HG02970 (cell line): Measurements from ENCODE around the gene CADM1.
"Not testable (repeated sequence)": the region's sequence is repeated elsewhere in the genome, so short reads cannot be mapped to it uniquely, and the experiment has no call there.

Experiments used
- ATAC-seq: cut with Tn5 transposase; IDR thresholded peaks from one replicate; pipeline ENCODE4 v1.9.1; 2021; ENCODE audit warnings: mild to moderate bottlenecking, moderate library complexity, moderate number of reproducible peaks; ENCODE audit not compliant: unreplicated experiment, low FRiP score

Gene CADM1

DNA sequence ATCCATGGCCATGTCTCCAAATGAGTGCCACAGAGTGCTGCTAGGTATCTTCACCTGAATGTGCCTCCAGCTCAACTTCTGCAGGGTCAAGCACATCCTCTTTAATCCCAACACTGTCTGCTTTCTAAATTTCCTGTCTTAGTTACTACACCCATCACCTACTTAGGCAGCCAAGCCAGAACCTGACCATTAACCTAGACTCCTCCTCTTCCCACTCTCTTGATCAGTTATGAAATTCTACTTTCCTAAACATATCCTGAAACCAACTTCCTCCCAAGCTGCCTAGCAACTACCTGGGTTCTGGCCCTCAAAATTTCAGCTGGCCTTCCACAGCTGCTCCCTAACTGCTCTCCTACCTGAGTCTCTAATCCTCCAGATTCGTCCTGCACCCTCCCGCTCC is 22.7 kb downstream of the CADM1 start:
- no peak for ATAC-seq

DNA sequence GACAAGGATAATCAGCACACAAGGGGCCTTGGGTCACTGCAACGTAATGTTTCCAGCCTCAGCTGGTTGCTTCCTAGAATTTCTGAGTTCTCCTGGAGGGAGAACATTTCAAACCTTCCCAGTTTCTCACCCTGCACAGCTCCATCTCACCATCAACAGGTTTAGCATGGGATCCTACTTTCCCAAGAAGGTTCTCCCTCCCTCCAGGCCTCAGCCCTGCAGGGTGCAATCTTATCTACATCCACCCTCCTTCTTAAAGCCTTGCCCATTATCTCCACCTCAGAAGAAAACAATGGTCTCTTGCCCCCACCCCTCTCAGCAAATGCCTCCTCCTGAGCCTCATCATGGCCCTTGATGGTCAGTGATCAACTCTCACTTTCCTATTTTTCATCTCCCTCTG is 23.6 kb downstream of the CADM1 start:
- ATAC-seq: no peak

DNA sequence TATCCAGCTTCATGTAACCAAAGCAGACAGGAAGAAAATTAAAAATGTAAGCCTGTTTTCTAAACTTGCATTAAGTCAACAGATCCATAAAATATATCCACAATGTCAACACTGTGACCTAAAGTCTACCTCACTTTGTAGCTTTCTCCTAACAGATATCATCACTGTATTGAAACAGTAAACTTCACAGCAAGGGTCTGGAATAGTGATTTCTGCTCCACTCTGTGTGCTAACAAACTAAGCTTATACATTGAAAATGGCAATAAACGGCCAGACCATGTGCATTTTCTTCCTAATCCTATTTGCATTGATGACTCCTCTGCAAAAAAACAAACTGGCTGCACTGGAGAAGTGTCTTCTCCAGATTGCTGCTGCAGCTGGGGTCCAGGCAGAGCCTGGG is 26.8 kb downstream of the CADM1 start:
- no peak for ATAC-seq

DNA sequence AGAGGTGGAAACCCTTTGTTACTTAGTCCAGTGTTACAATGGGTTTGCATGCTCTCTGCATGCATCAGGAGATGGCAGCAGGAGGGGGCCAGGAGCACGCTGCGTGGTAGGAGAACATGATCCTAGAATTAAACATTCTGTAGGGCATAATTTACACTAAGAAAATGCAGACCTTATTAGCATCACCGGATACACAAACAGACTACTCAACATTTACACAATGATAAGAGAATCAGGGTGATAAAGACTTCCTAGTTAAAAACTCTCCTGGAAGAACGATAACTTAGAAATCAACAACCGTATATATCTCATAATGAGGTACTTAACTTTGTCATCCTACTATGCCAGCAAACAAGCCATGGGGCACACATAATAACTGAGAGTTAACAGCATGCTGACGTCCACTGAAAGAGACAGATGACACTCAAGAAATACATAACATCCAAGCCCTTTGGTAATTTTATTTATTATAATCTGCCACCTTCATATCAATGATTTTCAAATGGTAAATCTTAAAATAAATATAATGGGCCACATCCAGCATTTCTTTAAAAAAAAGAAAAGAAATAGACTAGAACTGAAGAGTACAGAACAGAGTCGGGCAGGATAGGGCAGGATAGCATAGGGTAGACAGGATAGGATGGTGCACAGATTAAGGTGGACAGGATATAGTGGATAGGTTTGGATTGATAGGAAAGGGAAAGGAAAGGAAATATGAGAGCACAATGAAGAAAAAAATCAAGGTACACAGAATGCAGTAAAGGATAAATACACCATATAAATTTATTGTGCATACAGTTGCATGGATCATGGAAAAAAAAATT is 27.5 kb downstream of the CADM1 start:
- ATAC-seq: no peak

DNA sequence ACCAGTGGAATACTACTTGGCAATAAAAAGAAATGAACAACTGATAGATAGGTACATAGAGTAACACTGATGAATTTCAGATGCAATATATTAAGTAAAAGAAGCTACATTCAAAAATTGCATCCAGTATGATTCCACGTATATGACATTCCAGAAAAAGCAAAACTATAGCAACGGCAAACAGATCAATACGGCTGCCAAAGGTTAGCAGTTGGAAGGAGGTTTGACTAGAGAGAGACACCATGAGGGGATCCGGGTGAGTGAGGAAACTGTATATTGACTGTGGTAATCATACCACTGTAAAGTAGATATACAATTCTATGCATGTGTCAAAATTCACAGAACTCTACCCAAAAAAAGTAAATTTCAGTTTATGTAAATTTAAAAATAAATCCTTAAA is 28.7 kb downstream of the CADM1 start:
- ATAC-seq: no peak

DNA sequence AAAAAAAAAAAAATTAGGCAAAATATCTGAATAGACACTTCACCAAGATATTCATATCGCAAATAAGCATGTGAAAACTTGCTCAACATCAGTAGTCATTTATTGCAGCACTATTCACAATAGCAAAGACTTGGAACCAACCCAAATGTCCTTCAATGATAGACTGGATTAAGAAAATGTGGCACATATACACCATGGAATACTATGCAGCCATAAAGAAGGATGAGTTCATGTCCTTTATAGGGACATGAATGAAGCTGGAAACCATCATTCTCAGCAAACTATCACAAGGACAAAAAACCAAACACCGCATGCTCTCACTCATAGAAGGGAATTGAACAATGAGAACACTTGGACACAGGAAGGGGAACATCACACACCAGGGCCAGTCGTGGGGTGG is 29.9 kb downstream of the CADM1 start:
- ATAC-seq: not testable (repeated sequence)

DNA sequence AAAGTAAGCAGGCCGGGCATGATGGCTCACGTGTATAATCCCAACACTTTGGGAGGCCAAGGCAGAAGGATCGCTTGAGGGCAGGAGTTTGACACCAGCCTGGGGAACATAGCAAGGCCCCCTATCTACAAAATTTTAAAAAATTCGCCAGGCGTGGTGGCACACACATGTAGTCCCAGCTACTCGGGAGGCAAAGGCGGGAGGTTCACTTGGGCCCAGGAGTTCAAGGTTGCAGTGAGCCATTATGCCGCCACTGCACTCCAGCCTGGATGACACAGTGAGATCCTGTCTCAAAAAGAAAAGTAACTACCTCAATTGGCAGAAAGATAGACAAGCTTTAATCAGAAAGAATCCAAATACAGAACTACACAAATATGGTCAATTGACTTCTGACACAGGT is 31.0 kb downstream of the CADM1 start:
- ATAC-seq: no peak

DNA sequence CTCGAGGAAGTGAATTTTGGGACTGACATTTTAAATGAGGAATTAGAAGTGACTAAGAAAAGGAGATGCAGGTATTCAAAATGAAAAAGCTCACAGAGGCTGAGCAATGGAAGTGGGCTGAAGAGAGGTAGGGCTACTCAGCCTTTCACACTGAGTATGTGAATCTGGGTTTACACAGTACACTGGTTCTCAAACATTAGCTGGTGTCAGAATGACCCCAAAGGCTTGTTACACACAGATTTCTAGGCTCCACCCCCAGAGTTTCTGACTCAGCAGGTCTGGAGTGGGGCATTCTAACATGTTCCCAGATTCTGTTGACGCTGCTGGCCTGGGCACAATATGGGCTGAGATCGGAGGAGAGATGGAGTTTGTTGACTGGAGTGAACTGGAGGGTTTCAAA is 32.8 kb downstream of the CADM1 start:
- ATAC-seq: no peak

DNA sequence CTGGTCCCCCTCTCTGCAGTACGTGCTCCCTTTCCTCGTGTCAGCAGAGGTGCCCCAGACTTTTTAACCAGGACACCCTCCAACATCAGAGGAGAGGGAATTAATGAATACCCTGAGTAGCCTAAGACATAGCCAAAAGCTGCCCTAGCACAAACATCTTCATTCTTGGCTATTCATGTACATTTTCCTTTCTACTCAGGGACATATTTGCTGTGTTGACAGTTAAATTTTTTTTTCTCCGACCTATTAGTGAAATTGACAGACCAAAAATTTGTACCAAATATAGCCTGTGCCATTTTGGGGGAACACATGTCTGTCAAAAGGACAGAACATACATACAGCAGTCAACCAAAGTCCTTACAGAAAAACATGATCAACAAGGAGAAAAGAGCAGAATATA is 33.3 kb downstream of the CADM1 start:
- no peak for ATAC-seq

DNA sequence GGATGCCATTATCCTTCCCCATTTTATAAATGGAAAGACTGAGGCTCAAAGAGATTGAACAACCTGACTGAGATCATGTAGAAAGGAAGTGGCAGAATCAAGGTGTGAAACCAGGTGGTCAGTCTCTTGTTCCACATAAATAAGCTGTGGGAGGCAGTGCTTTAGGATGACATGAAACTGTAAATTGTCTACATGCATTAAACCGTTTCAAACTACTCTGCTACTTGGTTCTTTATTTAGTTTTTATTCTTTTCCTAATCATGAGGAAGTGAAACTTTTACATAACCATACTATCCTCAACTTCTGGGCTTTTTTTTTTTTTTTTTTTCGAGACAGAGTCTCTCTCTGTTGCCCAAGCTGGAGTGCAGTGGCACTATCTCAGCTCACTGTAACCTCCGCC is 34.9 kb downstream of the CADM1 start:
- ATAC-seq: no peak

DNA sequence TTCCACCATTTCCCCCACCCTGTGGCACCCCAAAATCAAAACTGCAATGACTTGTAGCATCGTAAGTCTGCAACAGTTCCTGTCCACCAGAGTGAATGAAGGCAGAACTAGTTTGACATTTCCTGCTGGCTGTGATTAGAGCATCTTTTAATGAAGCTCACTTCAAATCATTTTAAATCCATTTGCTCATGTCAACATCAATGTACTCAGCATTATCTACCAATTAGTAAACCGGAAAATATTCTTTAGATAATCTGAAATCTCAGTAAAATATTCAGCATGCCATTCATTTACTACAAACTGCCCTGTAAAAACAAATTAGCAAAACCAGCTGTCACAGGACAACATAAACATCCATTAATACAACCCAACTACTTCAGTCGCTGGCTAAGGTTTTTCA is 38.1 kb downstream of the CADM1 start:
- no peak for ATAC-seq

DNA sequence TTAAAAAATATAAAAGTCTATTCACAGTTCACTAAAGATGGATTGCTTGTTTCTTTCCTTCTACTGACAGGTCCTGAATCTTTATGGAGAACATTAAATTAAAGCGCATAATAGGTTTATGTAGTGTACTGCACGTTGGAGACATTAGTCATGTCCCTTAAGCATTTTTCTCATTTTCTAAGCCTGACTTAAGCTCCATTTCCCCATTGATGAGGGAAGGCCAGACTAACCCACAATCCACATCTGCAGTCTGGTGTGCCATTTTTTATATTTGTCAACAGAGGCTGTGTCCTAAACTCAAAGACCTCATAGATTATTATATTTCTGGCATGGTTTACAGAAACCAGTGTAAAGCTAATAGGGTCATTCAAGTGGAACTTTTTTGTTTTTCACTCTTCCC is 39.9 kb downstream of the CADM1 start:
- ATAC-seq: no peak

DNA sequence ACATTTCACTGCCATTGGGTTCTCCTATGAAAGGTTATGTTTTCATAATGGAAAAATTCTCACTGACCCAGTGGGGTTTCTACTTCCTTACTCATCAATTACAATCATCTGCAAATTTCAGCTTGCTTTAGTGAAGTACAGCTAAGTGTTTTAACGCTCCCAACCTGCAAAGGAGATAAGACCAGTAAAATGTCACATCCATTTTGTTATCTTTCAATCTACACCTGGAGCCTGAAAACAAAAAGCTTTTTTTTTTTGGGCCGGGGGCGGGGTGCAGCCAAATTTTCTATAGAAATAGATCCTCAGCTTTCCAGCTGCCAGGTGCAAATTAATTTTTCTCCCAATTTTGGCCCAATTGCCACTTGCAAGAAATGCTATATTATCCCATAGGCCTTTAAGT is 40.6 kb downstream of the CADM1 start:
- ATAC-seq: no peak

DNA sequence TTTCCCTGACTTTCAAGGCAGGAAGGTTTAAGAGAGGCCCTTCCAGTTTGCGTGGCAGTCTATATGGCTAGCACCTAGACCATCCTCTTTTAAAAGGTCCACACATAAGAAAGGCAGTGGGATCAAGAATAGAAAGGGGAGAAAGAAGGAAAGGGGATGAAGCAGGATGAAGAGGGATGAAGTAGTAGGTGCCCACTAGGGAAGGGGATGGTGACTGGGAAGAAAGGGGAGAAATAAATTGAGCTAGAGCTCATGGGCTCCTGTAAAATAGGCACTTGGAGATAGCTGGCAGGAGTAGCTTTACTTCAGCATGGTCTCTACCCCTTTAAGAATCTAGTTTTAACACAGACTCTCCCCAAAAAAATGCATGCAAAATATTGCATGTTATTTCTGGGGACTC is 41.5 kb downstream of the CADM1 start:
- no peak for ATAC-seq

DNA sequence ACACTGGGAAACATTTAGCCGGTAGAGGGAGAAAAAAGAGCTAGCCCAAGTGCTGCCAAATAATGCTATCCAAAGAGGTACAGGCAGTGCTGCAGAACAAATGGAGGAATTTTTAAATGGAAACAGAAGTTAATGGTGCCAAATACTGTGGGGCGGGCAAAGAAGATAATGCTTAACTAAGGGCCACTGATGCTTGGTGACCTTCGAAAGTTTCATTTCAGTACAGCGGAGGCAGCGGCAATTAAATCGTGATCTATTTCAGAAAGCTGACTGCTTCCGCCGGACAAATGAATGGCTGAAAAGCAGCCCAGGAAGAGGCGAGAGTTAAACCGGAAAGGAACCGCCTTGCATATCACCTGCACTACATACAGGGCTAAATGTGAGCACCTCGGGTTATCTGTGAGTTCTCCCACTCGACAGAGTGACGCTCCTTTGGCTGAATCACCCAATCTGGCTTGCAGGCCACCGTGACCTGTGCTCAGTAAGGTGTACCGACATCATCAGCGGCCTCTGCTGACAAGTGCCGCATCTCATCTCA is 42.1 kb downstream of the CADM1 start:
- ATAC-seq: no peak

DNA sequence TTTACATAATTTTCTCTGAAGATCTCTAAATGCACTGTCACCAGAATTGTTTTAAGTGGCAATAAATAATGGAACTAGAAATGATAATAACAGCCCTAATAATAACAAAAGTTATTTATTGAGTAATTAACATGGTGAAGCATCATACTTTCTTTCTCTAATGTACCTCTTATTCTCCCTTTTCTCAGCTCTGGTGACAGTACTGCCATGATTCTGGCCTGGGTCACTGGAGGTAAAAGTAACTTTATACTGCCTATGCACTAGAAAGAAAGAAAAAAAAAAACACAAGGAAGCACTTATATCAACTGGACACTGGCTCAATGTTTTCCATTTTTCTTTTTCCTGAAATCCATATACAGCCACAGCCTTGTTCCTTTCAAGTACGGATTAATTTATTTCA is 43.7 kb downstream of the CADM1 start:
- ATAC-seq: no peak

DNA sequence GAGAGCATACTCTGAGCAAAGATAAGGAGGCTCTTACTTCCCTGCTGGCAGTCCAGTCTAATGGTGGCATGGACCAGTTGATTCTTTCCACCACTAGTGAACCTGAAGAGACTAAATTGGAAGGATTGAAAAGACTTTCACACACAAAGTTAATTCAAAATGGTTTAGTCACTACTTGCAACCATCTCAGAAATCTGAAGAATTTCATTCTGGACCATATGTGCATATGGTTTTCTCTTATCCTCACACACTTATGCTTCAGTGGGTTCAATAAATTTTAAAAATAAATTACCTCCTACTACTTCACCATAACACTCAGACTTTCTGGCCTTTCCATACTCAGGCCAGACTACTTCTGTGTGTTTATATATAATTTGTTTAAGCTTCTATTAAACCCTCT is 44.7 kb downstream of the CADM1 start:
- ATAC-seq: no peak

DNA sequence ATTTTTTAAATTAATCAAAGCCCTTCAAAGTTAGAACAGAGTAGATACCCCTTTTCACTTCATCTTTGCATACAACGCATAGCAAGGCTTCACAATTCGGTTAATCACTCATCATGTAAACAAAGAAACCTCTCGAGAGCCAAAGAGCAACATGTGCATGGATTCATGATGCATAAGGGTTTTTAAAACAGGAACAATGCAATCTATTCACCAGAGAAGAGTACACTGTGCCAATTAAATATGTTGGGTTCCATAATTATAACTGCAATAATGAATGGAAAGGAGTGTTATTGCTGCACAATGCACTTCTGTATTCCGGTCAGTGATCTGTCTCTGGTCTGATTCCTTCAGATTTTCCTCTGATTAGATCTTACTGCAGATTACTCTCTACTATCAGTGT is 45.3 kb downstream of the CADM1 start:
- no peak for ATAC-seq

DNA sequence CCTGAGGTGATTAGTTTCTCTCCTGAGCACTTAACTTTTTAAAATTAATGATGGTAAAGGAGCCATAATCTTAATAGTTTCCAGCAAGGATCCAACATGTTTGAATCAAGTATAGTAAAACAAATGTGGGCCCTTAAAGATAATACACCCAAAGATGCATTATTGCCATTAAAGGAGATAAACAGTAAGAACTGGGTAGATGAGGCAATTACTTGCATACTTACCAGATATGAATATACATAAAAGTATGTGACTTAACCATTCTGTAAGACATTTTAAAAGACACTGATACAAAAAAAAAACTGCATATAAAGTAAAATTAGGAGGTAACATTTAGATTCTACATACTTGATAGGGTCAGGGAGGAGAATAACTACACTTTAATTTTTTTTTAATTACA is 48.2 kb downstream of the CADM1 start:
- no peak for ATAC-seq

DNA sequence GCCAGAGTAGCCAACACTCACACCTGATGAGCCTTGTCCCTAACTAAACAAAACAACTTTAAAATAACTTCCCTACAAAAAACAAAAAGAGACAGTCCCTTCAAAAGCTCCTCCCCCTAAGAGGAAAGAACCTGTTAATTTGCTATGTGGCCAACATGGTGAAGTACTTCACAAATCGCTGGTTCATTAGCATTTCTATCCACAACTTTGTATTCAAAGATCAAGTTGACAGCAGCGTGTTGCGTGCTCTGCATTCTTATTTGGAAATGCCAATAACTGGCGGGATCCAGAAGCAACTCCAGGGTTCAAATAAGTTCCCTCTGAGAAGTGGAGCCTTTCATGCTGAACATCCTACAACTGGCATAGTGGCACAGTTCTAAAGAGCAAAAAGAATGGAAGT is 48.6 kb downstream of the CADM1 start:
- no peak for ATAC-seq

DNA sequence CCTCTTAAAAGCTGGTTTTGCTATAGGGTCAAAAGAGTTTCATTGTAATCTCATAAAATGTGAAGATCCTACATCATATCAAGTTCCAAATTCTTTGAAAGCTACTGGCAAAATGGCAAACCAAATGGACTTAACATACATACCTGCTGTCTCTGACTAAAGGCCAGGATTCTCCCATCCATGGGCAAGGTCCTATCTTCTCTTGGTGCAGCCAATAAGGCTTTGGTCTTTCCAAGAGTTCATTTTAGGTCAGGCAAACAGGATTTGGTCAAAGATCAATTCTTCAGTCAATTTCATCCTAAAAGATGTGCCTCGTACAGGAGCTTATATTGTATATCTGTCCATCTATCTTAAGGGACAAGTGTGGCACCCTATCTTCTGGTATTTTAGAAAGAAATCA is 49.7 kb downstream of the CADM1 start:
- no peak for ATAC-seq

DNA sequence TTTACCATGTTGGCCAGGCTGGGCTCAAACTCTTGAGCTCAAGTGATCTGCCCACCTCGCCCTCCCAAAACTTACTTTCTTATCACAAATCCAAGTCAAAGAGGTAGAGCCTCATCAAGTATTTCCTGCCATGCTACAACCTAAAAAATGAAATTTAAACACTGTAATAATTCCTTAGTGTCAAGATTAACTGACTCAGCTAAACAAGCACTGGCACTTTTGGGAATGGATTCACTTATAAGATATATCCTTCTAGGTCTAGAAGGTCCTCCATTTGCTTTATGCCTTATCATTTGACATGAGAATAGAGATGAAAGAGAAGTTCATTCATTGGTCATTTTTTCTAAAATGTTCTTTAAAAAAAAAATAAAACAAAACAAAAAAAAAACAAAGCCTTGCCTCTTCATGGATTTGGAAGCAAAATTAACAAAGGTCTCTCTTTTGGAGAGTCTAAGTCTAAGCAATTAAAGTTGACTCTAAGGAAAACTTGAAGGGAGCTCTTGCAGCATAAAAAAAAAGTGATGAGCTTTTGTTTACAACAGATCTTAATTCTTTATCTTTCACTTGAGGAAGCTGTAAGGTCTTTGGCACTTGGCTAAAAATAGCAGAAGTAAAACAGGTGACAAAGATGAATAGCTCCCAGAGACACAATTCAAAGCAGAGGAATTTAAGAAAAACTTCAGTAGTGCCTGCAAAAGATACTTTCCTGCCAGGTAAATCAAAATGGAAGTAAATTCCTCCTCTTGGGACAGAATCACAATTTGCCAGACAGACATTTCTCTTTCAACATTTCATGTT is 50.3 kb downstream of the CADM1 start:
- ATAC-seq: no peak
